ENCODE measurements around the gene WSB1.

Gene WSB1

DNA sequence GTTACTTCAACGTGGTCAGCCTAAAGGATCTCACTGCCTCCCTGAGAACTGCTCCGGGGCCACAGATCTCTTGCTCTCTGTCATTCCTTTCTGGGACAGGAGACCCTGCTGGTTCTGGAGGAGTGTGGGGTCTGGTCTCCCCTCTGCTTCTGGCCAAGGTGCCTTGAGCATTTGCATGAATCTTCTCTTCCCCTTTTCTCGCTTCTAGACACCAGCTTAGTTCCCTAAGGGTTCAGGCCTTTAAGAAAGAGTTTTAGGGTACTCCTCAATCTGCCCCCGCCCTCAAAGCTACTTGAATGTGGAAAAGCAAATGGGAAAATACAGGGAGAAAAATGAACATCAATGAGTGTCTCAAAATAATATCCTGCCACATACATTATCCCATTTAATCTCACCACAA, 48.1 kb downstream of the WSB1 start:
- no peaks in the 10 kb centered on the region for H3K27me3 Mint-ChIP-seq

DNA sequence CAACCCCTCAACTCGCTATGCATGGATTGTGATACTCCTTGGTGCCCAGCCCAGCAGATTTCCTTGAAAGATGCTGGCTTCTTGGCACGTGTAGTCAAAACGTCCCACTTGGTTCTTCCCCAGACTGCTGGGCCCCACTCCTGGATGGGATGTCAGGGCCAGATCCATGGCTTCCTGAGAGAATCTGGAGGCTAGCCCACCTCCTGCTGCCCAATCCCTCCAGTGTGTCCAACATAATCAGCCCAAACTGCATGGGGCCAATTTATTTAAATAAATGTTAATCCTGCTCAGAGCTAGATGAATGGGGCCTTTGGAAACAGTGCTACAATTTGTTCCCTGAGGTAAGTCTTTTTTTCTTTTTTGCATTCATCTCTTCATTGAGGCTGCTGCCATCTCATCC, 49.4 kb downstream of the WSB1 start:
- Mint-ChIP-seq H3K4me1 (ENCODE audit: low read depth) (peaks cover 48% of the 10 kb centered on the region), H3K27ac (no peak overlapping the region), H3K9me3 (no peaks in the 10 kb centered on the region), H3K4me3 (no peak overlapping the region), H3K36me3 (ENCODE audit: low read depth) (no peaks in the 10 kb centered on the region), H3K27me3 (no peaks in the 10 kb centered on the region)
- intact Hi-C loops (cut with micrococcal nuclease) = no loop called here

More for the DNA sequence above, 48.1 kb downstream of the WSB1 start:
- Mint-ChIP-seq H3K9me3 (no peaks in the 10 kb centered on the region), H3K27ac (peak overlapping the region; percentile 55), H3K4me3 (no peak overlapping the region), H3K36me3 (ENCODE audit: low read depth) (no peaks in the 10 kb centered on the region), H3K4me1 (ENCODE audit: low read depth) (peaks cover 54% of the 10 kb centered on the region)
- intact Hi-C loops (cut with micrococcal nuclease) = no loop called here

DNA sequence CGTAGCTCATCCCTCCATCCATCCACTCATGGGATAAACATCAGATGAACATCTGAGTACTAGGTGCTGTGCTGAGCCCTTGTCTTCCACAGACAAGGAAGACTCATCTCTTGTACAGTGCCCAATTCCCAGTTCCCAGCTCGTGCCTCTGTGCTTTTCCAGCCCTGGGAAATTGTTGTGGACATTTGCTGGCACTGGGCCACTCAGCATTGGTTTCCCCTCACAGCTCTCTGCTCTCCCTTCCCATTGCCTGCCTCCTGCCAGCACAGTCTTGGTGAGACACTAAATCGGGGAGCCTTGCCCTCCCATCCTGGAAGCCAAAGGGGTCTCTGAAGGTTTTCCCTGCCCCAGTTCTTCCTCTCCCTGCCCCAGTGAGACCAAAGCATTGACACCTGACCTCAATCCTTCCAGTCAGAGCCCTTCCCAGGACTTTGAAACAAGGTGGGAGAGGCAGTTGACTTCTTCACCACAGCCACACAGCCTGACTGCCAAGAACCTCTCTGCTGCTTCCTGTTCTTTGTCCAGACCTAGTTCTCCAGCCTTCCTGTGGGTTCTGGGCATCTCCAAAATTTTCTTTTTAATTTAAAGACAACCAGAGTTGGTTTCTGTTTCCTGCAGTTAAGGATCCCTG, 50.2 kb downstream of the WSB1 start:
- H3K9me3 Mint-ChIP-seq = no peaks in the 10 kb centered on the region
- no peaks in the 10 kb centered on the region for H3K36me3 Mint-ChIP-seq (ENCODE audit: low read depth)
- intact Hi-C loops (cut with micrococcal nuclease) = no loop called here
- peaks cover 45% of the 10 kb centered on the region for H3K4me1 Mint-ChIP-seq (ENCODE audit: low read depth)
- no peak overlapping the region for H3K27ac Mint-ChIP-seq
- no peaks in the 10 kb centered on the region for H3K27me3 Mint-ChIP-seq
- H3K4me3 Mint-ChIP-seq = no peak overlapping the region

DNA sequence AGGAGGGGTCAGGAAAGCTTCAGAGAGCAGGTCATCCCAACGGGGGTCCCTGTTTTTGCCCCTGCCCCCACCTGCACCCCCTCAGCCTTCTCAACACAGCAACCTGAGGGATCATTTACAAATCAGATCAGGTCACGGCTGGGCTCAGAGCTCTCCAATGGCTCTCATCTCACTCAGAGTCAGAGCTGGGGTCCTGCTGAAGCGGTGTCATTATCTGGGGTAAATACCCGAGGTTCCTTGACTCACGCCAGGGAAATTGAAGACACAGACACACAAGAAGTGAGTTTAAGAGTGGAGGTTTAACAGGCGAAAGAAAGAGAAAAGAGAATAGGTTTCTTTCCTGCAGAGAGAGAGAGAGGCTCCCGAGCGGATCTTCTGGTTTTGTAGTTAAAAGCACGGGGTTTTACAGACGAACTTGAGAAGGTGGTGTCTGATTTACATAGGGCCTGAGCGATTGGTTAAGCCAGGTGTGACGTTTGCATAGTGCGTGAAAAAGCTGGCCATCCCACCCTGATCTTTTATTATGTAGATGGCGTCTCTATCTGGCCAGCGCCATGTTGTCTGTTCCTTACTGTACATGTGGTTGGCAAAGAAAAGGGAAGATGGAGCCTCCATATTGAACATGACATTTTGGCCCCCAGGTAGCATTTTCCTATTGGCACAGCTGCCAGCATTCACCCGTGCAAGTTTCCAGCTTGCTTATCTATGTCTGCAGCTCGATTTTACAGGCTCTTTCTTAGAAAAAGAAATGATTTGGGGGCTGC, 51.4 kb downstream of the WSB1 start:
- no peaks in the 10 kb centered on the region for H3K36me3 Mint-ChIP-seq (ENCODE audit: low read depth)
- no peaks in the 10 kb centered on the region for H3K9me3 Mint-ChIP-seq
- intact Hi-C loops (cut with micrococcal nuclease) = no loop called here
- peaks cover 41% of the 10 kb centered on the region for H3K4me1 Mint-ChIP-seq (ENCODE audit: low read depth)
- no peak overlapping the region for H3K4me3 Mint-ChIP-seq
- no peak overlapping the region for H3K27ac Mint-ChIP-seq
- no peaks in the 10 kb centered on the region for H3K27me3 Mint-ChIP-seq

DNA sequence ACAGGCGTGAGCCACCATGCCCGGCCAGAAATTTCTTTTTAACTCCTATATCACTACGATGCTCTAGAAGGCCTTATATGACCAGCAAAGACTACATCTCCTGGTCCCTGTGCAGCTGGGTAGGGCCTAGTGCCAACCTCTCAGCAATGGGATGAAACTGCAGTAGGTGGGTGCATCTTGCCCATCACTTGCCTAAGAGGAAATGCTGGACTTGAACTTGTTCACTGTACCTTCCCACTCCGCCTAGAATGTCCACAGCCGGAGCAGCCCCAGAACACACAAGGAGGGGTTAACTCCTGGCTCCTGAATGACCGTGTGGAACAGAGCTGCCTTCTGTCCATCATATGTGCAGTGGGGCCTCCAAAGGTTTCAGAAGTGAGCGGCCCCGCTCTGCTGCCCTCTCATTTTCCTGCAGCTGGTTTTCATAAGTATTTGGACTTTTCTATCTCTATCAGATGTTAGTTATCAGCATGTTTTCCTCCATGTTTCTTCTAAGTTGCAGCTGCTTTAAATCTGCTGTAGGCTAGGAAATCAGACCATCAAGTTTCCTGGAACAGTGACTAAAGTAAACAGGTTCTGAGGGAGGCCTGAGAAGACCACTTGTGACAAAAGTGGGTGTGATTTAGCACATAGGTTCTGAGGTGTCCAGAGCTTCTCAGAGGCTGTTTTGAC, 52.5 kb downstream of the WSB1 start:
- no peak overlapping the region for H3K4me3 Mint-ChIP-seq
- H3K4me1 Mint-ChIP-seq (ENCODE audit: low read depth) = peaks cover 30% of the 10 kb centered on the region
- H3K9me3 Mint-ChIP-seq = no peaks in the 10 kb centered on the region
- no peak overlapping the region for H3K27ac Mint-ChIP-seq
- intact Hi-C loops (cut with micrococcal nuclease) = no loop called here
- H3K36me3 Mint-ChIP-seq (ENCODE audit: low read depth) = no peaks in the 10 kb centered on the region
- H3K27me3 Mint-ChIP-seq = no peaks in the 10 kb centered on the region

DNA sequence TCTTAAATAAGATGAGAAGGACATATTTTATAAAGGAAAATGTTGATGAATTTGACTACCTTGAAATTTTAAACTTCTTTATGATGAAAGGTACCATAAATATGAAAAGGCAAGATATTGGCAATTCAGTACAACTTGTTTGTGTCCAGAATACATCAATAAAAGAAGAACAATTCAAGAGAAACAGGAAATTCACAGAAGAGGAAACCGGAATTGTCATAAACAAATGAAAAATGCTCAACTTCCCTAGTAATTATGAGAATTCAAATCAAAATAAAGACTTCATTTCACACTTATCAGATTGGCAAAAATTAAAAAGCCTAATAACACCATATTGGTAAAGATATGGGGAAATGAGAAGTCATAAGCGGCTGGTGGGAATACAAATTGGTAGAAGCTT, 54.3 kb downstream of the WSB1 start:
- H3K27me3 Mint-ChIP-seq = no peaks in the 10 kb centered on the region
- peak overlapping the region; percentile 80 for H3K27ac Mint-ChIP-seq
- peak overlapping the region; percentile 64 for H3K4me3 Mint-ChIP-seq
- H3K4me1 Mint-ChIP-seq (ENCODE audit: low read depth) = peaks cover 41% of the 10 kb centered on the region
- no peaks in the 10 kb centered on the region for H3K9me3 Mint-ChIP-seq
- H3K36me3 Mint-ChIP-seq (ENCODE audit: low read depth) = no peaks in the 10 kb centered on the region
- intact Hi-C loops (cut with micrococcal nuclease) = loop anchor here (2.0 kb wide), 2 partner anchors 15 to 103 kb away; no protein-coding TSS in a partner anchor

DNA sequence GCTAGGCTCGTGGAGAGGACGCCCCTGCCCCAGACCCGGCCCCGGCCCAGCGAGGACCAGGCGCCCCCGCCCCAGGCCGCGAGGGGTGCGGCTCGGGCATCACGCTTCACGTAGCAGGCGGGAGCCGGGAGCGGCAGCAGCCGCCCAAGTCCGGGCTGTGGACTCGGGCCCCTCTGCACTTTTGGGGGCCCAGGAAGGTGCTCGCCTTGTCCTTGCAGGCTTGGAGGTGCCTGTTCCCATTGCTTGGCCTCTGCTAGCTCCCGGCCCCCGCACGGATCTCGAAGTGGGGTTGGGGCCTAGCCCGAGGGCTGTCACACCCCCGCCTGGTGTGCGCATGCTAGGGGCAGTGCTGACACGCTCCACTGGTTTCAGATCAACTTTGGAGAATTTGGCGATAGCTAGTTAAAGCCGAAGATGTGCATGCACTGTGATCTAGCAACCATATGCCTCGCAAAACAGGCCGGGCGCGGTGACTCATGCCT, 55.7 kb downstream of the WSB1 start:
- intact Hi-C loops (cut with micrococcal nuclease) = loop anchor here (2.0 to 5.0 kb wide), 3 partner anchors 17 to 183 kb away; no protein-coding TSS in a partner anchor
- Mint-ChIP-seq H3K27me3 (no peaks in the 10 kb centered on the region), H3K9me3 (no peaks in the 10 kb centered on the region), H3K4me3 (peak overlapping the region; percentile 26), H3K27ac (peak overlapping the region; percentile 50), H3K4me1 (ENCODE audit: low read depth) (peaks cover 46% of the 10 kb centered on the region), H3K36me3 (ENCODE audit: low read depth) (peaks cover 7% of the 10 kb centered on the region)

DNA sequence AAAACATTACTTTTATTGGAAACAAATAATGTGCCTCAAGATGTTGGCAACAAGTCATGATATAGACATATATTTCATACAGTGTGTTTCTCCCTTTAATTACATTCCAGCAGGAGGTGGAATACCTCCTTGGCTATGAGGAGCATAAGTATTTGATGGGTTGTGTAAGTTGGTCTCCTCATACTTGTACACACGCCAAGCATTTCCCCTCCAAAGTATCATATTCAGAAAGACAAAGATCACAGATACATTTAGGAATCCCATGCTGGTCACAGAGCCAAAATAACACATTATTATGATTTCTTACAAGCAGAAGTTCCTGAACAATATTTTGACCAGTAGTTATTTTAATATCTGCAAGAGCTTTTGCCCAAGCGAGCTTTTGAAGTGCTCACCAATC, 57.8 kb downstream of the WSB1 start:
- no peak overlapping the region for H3K4me3 Mint-ChIP-seq
- no peaks in the 10 kb centered on the region for H3K27me3 Mint-ChIP-seq
- no peaks in the 10 kb centered on the region for H3K9me3 Mint-ChIP-seq
- H3K36me3 Mint-ChIP-seq (ENCODE audit: low read depth) = peaks cover 7% of the 10 kb centered on the region
- intact Hi-C loops (cut with micrococcal nuclease) = loop anchor here (5.0 kb wide), 1 partner anchor 181 kb away; no protein-coding TSS in a partner anchor
- peaks cover 46% of the 10 kb centered on the region for H3K4me1 Mint-ChIP-seq (ENCODE audit: low read depth)
- H3K27ac Mint-ChIP-seq = no peak overlapping the region

DNA sequence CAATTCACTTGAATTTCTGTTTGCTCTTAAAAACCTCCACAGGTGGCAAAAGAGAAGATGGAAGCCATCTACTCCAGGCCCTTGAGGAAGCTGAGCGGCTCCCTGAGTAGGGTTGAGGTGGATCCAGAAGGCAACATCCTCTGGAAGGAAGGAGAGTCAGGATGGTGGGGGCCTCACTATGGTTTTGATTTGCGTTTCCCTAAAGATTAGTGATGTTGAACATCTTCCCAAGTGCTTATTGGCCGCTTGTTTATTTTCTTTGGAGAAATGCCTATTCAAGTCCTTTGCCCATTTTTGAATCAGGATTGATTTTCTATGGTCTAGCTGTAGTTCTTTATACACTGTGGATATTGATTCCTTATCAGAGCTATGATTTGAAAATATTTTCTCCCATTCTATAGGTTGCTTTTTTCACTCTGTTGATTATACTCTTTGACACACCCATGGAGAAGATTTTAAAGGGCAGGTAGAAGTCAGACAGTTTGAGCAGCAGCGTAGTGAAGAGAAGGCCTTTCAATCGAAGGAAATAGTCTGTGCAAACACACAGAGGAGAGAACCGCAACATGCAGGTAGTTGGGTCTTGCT, 58.6 kb downstream of the WSB1 start:
- peak overlapping the region; percentile 94 for H3K27ac Mint-ChIP-seq
- H3K27me3 Mint-ChIP-seq = no peaks in the 10 kb centered on the region
- H3K4me1 Mint-ChIP-seq (ENCODE audit: low read depth) = peaks cover 46% of the 10 kb centered on the region
- H3K36me3 Mint-ChIP-seq (ENCODE audit: low read depth) = peaks cover 7% of the 10 kb centered on the region
- intact Hi-C loops (cut with micrococcal nuclease) = loop anchor here (5.0 kb wide), 1 partner anchor 180 kb away; no protein-coding TSS in a partner anchor
- H3K4me3 Mint-ChIP-seq = peak overlapping the region; percentile 94
- H3K9me3 Mint-ChIP-seq = no peaks in the 10 kb centered on the region

DNA sequence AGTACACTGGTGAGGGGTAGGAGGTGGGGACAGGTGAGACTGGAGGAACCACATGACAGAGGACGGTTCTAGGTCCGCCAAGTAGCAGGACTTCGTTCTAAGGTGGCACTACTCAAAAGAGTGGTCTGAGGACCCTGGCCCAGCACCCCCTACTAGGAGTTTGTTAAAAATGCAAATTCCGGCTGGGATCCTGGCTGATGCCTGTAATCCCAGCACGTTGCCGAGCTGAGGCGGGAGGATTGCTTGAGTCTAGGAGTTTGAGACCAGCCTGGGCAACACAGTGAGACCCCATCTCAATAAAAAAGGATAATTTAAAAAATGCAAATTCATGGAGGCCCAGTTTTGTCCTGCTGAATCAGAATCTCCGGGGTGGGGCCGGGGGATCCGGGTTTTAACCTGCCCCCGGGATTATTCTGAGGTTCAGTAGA, 59.1 kb downstream of the WSB1 start:
- Mint-ChIP-seq H3K27me3 (no peaks in the 10 kb centered on the region), H3K4me1 (ENCODE audit: low read depth) (peaks cover 45% of the 10 kb centered on the region), H3K9me3 (no peaks in the 10 kb centered on the region), H3K4me3 (peak overlapping the region; percentile 94), H3K27ac (peak overlapping the region; percentile 94), H3K36me3 (ENCODE audit: low read depth) (peaks cover 7% of the 10 kb centered on the region)
- intact Hi-C loops (cut with micrococcal nuclease) = loop anchor here (5.0 kb wide), 1 partner anchor 179 kb away; no protein-coding TSS in a partner anchor

DNA sequence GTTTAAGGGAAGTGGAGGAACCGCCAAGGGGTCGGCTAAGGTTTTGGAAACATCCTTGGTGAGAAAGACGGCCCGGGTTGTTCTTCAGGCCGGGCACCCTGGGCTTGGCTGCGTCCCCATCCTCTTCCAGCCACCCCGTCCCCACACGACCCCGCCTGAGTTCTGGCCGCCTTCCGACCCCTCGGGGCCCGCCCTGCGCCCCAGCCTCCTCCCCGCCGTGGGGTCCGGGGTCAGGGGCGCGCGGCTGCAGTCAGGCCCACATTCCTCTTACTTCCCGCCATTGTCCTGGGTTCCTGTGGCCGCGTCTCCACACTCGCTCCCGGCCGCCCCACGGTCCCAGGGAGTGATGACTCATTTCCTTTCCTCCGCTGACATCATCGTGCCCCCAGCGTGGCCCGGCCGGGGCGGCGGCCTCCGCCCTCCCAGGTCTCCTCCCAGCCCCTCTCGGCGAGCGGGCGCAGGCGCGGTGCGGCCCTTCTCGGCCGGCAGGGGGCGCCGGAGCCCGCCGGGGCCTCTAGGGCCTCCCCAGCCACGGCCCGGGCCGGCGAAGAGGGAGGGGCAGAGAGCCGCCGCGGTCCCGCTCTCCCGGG, 59.6 kb downstream of the WSB1 start:
- peak overlapping the region; percentile 94 for H3K4me3 Mint-ChIP-seq
- intact Hi-C loops (cut with micrococcal nuclease) = loop anchor here (1.0 to 5.0 kb wide), 3 partner anchors 79 to 247 kb away; no protein-coding TSS in a partner anchor
- H3K9me3 Mint-ChIP-seq = no peaks in the 10 kb centered on the region
- H3K27me3 Mint-ChIP-seq = no peaks in the 10 kb centered on the region
- H3K27ac Mint-ChIP-seq = peak overlapping the region; percentile 94
- H3K36me3 Mint-ChIP-seq (ENCODE audit: low read depth) = peaks cover 7% of the 10 kb centered on the region
- H3K4me1 Mint-ChIP-seq (ENCODE audit: low read depth) = peaks cover 40% of the 10 kb centered on the region

DNA sequence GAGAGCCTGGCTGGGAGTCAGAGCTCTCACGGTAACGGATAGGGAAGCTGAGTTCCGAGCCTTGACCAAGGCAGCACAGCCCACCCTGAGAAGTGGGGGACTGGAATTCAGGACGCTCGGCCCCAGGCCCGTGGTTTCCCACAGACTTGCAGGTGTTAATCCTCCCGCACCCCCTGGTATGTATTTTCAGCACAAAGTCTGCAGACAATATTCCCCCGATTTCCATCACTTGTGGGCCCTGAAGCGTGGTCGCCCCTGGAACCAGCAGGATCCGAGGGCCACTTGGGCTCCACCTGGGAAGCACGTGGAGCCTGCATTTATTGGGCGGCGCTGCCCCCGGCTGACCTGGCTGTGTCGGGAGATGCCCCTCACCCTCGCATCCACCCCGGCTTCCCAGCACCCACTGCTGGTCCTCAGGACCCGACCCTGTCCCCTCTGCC, 60.2 kb downstream of the WSB1 start:
- intact Hi-C loops (cut with micrococcal nuclease) = loop anchor here (1.0 to 5.0 kb wide), 3 partner anchors 78 to 247 kb away; no protein-coding TSS in a partner anchor
- Mint-ChIP-seq H3K4me1 (ENCODE audit: low read depth) (peaks cover 38% of the 10 kb centered on the region), H3K9me3 (no peaks in the 10 kb centered on the region), H3K4me3 (peak overlapping the region; percentile 66), H3K36me3 (ENCODE audit: low read depth) (peaks cover 7% of the 10 kb centered on the region), H3K27me3 (no peaks in the 10 kb centered on the region), H3K27ac (peak overlapping the region; percentile 94)

DNA sequence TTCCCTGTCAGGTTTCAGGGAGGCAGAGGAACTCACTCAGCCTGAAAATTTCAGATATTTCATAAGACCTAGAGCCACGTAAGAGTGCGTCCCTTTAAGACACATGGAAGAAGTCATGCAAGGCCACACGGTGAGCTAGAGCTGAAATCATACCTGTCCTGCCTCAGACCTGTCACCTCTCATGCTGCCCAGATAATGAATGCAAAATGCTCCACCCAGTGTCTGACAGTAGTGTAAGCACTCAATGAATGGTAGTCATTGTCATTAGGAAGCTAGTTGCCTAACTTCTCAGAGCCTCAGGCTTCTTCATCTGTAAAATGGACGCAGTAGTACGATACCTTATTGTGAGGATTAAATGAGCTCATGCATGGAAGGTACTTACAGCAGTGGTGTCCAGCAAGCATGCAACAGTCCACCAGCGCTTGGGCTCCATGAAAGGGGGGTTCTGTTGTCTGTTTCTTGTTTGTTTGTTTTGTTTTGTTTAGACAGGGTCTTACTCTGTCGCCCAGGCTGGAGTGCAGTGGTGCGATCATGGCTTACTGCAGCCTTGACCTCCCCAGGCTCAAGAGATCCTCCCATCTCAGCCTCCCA, 60.7 kb downstream of the WSB1 start:
- H3K4me1 Mint-ChIP-seq (ENCODE audit: low read depth) = peaks cover 41% of the 10 kb centered on the region
- H3K9me3 Mint-ChIP-seq = no peaks in the 10 kb centered on the region
- no peaks in the 10 kb centered on the region for H3K27me3 Mint-ChIP-seq
- peak overlapping the region; percentile 66 for H3K4me3 Mint-ChIP-seq
- peaks cover 7% of the 10 kb centered on the region for H3K36me3 Mint-ChIP-seq (ENCODE audit: low read depth)
- intact Hi-C loops (cut with micrococcal nuclease) = loop anchor here (1.0 to 5.0 kb wide), 3 partner anchors 78 to 246 kb away; no protein-coding TSS in a partner anchor
- H3K27ac Mint-ChIP-seq = peak overlapping the region; percentile 94

Data from dendritic cell treated with granulocyte-macrophage colony-stimulating factor and Interleukin-4, amounts not matched to agents 40 ng/mL and 50 ng/mL, for 4 days (primary cell).